GM12892 (cell line): ENCODE data around the gene CHCHD3.

Experiments
- POLR2A ChIP-seq: IDR thresholded peaks from 2 replicates; pipeline ENCODE4 v1.6.1; 2011; ENCODE audit warnings: low read depth, low read length, control low read depth
- POLR2AphosphoS5 ChIP-seq: IDR thresholded peaks from 2 replicates; pipeline ENCODE4 v1.6.1; 2011; ENCODE audit warnings: low read depth, low read length, control low read depth

DNA sequence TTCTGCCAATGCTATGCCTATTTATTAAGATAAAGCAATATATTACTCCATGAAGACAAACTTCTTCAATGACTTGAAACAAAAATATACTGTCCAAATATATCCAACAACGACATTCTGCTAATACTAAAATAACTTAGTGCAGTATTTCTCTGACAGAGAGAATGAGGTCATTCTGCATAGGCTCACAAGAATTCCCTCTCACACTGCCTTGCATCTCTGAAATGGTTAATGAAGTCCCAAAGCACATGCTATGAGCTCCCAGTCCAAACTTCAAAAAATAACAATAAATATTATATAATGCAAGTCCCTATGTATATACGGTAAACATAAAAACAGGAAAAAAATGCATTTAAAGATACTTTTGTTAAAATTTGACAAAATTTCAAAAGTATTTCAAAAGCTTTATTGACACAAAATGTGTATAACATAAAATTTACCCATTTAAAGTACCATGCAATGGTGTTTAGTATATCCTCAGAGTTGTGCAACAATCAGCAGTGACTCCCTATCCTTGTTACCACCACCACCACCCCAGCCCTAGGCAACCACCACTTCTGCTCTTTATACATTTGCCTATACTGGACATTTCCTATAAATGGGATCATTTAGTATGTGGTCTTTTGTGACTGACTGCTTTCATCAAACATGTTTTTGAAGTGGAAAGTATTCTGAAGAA is 27.6 kb downstream of the CHCHD3 start:
- no peak for TF ChIP-seq POLR2A
- no peak for TF ChIP-seq POLR2AphosphoS5
